Measurements from ENCODE around the gene RAPGEF2.

GRCh38 chr4:159149666-159150065, 46.8 kb downstream of the RAPGEF2 start:
- no peak for TF ChIP-seq CTCF (IDR thresholded peaks at IDR 0.05; ENCODE audit: extremely low read depth in 1 of 2, insufficient read depth in 1 of 2, low read depth in 1 of 2, low read length in 2 of 2)
- TF ChIP-seq EZH2 (IDR thresholded peaks at IDR 0.05; ENCODE audit: borderline replicate concordance, low read depth, low read length, severe bottlenecking), result no peak
- TF ChIP-seq POLR2AphosphoS5 (IDR thresholded peaks at IDR 0.05; ENCODE audit: insufficient read depth, low read depth, low read length), result no peak
- TF ChIP-seq POLR2A (IDR thresholded peaks at IDR 0.05; ENCODE audit: low read depth, low read length), result no peak
- TF ChIP-seq, protein P1, sequence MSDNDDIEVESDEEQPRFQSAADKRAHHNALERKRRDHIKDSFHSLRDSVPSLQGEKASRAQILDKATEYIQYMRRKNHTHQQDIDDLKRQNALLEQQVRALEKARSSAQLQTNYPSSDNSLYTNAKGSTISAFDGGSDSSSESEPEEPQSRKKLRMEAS (IDR thresholded peaks at IDR 0.05; ENCODE audit: insufficient read depth, insufficient read length), result no peak
- no peak for TF ChIP-seq GATA2 (IDR thresholded peaks at IDR 0.05; ENCODE audit: insufficient read depth, insufficient read length, low read depth, low read length)
- TF ChIP-seq FOS (IDR thresholded peaks at IDR 0.05; ENCODE audit: borderline replicate concordance, insufficient read depth, low read length), result no peak
